T-helper 2 cell treated with Interferon-gamma antibody and Interleukin-4, amounts not matched to agents 5 μg/mL and 100 μg/mL, for 36 hours (primary cell): ENCODE data around the gene PRDM9.
"Not testable (repeated sequence)": the region's sequence is repeated elsewhere in the genome, so short reads cannot be mapped to it uniquely, and the experiment has no call there.

Experiments used
- DNase-seq: peaks from one replicate; pipeline ENCODE4 v3.0.0; 2021; ENCODE audit warnings: low spot score
- H3K27ac Mint-ChIP-seq: one replicate; pipeline ENCODE4 v1.8.0; 2021; ENCODE audit warnings: mild to moderate bottlenecking, mixed read lengths
- H3K27me3 Mint-ChIP-seq: one replicate; pipeline ENCODE4 v1.8.0; 2021; ENCODE audit warnings: low read depth, mixed read lengths
- H3K36me3 Mint-ChIP-seq: one replicate; pipeline ENCODE4 v1.8.0; 2021; ENCODE audit warnings: low read depth, mixed read lengths
- H3K4me1 Mint-ChIP-seq: one replicate; pipeline ENCODE4 v1.8.0; 2021; ENCODE audit warnings: low read depth, mixed read lengths
- H3K4me3 Mint-ChIP-seq: one replicate; pipeline ENCODE4 v1.8.0; 2022; ENCODE audit warnings: mild to moderate bottlenecking, moderate library complexity, mixed read lengths
- H3K9me3 Mint-ChIP-seq: one replicate; pipeline ENCODE4 v1.8.0; 2021; ENCODE audit warnings: mixed read lengths

PRDM9 gene

GRCh38 chr5:23496576-23496975 is 10.8 kb upstream of the PRDM9 start:
- no peaks in the 10 kb centered on the region for H3K4me1 Mint-ChIP-seq
- H3K9me3 Mint-ChIP-seq: peaks cover 41% of the 10 kb centered on the region
- H3K27ac Mint-ChIP-seq: no peak overlapping the region
- no peak for DNase-seq
- H3K27me3 Mint-ChIP-seq: no peaks in the 10 kb centered on the region
- no peak overlapping the region for H3K4me3 Mint-ChIP-seq
- no peaks in the 10 kb centered on the region for H3K36me3 Mint-ChIP-seq

DNA sequence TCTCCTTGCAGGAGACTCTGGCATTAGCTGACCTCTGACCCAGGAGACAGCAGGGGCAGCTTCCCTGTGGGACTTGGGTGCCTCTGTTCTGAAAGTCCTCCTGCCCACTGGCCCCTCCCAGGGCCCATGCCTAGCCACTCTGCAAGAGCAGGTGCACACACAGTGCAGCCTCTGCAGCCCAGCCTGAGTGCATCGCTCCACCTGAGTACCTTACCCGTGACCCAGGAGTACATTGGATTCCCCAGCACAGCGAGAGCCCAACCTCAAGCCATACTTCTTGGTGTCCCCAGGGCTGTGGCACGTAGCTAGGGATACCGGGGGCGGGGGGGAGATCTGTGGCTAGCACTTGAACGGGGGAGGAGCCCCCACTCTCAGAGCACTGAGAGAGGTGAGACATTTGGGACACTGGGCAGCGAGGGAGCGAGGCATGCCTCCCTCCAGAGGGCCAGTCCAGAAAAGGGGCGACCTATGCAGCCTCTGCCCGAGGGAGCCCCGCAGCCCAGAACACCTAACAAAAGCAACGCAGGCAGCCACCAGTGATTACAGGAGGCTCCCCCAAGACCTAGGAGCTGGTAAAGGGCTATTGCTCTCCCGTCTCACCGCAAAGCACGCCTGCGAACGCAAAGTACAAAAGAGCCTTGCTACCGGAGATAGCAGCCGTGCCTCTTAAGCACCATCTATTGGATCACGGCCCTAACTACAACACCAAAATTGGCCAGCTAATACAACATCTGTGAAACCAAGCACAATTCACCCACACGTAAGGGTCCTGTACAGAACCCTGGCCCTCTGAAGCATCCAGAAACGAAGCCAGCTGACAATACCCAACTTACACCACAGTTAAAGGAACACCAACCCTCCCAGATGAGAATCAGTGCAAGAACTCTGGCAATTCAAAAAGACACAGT is 826 bp upstream of the PRDM9 start:
- H3K4me1 Mint-ChIP-seq: no peaks in the 10 kb centered on the region
- H3K9me3 Mint-ChIP-seq: peaks cover 52% of the 10 kb centered on the region
- no peak for DNase-seq
- H3K36me3 Mint-ChIP-seq: no peaks in the 10 kb centered on the region
- no peaks in the 10 kb centered on the region for H3K27me3 Mint-ChIP-seq
- H3K27ac Mint-ChIP-seq: no peak overlapping the region
- no peak overlapping the region for H3K4me3 Mint-ChIP-seq

DNA sequence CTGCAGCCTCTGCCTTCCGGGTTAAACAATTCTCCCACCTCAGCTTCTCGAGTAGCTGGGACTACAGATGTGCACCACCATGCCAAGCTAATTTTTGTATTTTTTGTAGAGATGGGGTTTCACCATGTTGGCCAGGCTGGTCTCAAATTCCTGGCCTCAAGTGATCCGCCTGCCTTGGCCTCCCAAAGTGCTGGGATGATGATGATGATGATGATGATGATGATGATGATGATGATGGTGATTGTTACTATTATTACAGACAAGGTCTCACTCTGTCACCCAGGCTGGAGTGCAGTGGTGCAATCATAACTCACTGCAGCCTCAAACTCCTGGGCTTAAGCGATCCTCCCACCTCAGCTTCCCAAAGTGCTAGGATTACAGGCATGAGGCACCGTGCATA is 3.0 kb downstream of the PRDM9 start:
- not testable (repeated sequence) for H3K4me1 Mint-ChIP-seq, H3K36me3 Mint-ChIP-seq, H3K27ac Mint-ChIP-seq, H3K4me3 Mint-ChIP-seq, DNase-seq, H3K27me3 Mint-ChIP-seq
- H3K9me3 Mint-ChIP-seq: peaks cover 48% of the 10 kb centered on the region

- Mint-ChIP-seq H3K27ac (no peak overlapping the region), H3K27me3 (no peaks in the 10 kb centered on the region), H3K4me1 (no peaks in the 10 kb centered on the region), H3K4me3 (no peak overlapping the region), H3K36me3 (no peaks in the 10 kb centered on the region), H3K9me3 (peaks cover 40% of the 10 kb centered on the region)
- no peak for DNase-seq
Measured at GRCh38 chr5:23522553-23522952, 15.1 kb downstream of the PRDM9 start.

DNA sequence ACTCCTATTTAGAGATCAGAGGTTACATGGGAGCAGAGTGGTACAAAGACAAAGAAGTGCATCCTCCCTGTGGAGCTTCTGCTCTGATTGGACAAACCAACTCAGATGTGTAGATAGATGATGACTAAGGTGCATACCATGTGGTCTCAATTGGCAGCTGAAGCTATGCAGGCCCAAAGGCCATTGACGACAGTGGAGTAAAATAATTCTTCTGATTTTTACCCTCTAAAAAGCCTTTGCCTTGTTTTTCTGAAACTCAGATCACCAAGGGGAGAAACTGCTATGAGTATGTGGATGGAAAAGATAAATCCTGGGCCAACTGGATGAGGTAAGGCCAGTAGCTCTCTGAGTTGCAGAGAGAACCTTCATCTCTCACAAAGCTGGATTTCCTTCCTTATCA is 15.6 kb downstream of the PRDM9 start:
- Mint-ChIP-seq H3K4me3 (no peak overlapping the region), H3K9me3 (peaks cover 44% of the 10 kb centered on the region), H3K27me3 (no peaks in the 10 kb centered on the region), H3K36me3 (no peaks in the 10 kb centered on the region), H3K4me1 (no peaks in the 10 kb centered on the region), H3K27ac (no peak overlapping the region)
- no peak for DNase-seq

DNA sequence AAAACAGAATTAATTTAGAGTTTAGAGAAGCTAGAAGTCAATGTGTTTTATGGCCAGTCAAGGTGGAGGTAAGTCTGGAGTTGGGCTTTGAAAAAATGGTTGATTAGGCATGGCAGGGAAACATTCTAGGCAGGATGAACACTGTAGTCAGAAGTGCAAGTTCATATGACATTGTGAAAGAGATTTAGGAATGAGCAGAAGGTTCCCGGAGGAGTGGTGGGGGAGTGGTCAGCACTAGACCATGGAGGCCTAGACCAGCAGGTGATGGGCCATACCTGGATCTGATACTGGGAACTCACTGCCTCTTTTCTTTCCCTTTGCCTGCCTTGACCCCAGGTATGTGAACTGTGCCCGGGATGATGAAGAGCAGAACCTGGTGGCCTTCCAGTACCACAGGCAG is 16.6 kb downstream of the PRDM9 start:
- no peaks in the 10 kb centered on the region for H3K27me3 Mint-ChIP-seq
- H3K4me3 Mint-ChIP-seq: no peak overlapping the region
- no peaks in the 10 kb centered on the region for H3K4me1 Mint-ChIP-seq
- no peak overlapping the region for H3K27ac Mint-ChIP-seq
- peaks cover 49% of the 10 kb centered on the region for H3K9me3 Mint-ChIP-seq
- no peaks in the 10 kb centered on the region for H3K36me3 Mint-ChIP-seq
- no peak for DNase-seq

DNA sequence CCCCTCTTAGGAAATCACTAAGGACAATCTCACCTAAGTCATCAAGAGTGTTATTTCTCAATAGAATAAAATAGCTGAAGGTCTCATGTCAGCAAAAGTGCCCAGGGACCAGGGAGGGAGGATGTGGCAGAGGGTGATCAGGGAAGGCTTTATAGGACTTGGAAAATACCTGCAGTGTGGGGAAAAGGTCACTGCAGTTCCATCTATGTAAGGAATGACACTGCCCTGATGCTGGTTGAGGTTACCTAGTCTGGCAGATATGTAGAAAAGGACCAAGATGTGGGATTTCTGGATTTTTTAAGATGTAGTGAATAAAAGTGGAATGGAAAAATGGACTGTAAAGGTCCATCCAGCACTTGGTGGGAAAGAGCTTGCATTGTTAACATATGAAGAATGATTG is 18.3 kb downstream of the PRDM9 start:
- Mint-ChIP-seq H3K4me1 (no peaks in the 10 kb centered on the region), H3K9me3 (peaks cover 55% of the 10 kb centered on the region), H3K36me3 (no peaks in the 10 kb centered on the region), H3K27me3 (no peaks in the 10 kb centered on the region), H3K4me3 (no peak overlapping the region), H3K27ac (no peak overlapping the region)
- DNase-seq: no peak

DNA sequence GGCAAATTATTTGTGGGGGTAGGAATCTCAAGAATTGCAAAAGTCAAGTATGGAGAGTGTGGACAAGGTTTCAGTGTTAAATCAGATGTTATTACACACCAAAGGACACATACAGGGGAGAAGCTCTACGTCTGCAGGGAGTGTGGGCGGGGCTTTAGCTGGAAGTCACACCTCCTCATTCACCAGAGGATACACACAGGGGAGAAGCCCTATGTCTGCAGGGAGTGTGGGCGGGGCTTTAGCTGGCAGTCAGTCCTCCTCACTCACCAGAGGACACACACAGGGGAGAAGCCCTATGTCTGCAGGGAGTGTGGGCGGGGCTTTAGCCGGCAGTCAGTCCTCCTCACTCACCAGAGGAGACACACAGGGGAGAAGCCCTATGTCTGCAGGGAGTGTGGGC is 19.2 kb downstream of the PRDM9 start:
- H3K9me3 Mint-ChIP-seq: peaks cover 60% of the 10 kb centered on the region
- H3K4me1 Mint-ChIP-seq, H3K27ac Mint-ChIP-seq, DNase-seq, H3K36me3 Mint-ChIP-seq, H3K4me3 Mint-ChIP-seq, H3K27me3 Mint-ChIP-seq: not testable (repeated sequence)

- not testable (repeated sequence) for H3K27me3 Mint-ChIP-seq, H3K4me3 Mint-ChIP-seq, H3K4me1 Mint-ChIP-seq, H3K27ac Mint-ChIP-seq, DNase-seq, H3K36me3 Mint-ChIP-seq
- H3K9me3 Mint-ChIP-seq: peaks cover 54% of the 10 kb centered on the region
Measured at GRCh38 chr5:23527216-23527920, 20.0 kb downstream of the PRDM9 start.

- no peaks in the 10 kb centered on the region for H3K4me1 Mint-ChIP-seq
- no peak overlapping the region for H3K4me3 Mint-ChIP-seq
- no peaks in the 10 kb centered on the region for H3K27me3 Mint-ChIP-seq
Measured at GRCh38 chr5:23528677-23529076, 21.3 kb downstream of the PRDM9 start.

GRCh38 chr5:23530571-23530970 is 23.2 kb downstream of the PRDM9 start:
- DNase-seq: no peak
- H3K4me3 Mint-ChIP-seq: no peak overlapping the region
- H3K27ac Mint-ChIP-seq: no peak overlapping the region
- H3K36me3 Mint-ChIP-seq: no peaks in the 10 kb centered on the region
- peaks cover 50% of the 10 kb centered on the region for H3K9me3 Mint-ChIP-seq
- no peaks in the 10 kb centered on the region for H3K4me1 Mint-ChIP-seq
- H3K27me3 Mint-ChIP-seq: no peaks in the 10 kb centered on the region

More at GRCh38 chr5:23528677-23529076, 21.3 kb downstream of the PRDM9 start:
- no peak overlapping the region for H3K27ac Mint-ChIP-seq
- DNase-seq: no peak
- H3K9me3 Mint-ChIP-seq: peaks cover 58% of the 10 kb centered on the region
- H3K36me3 Mint-ChIP-seq: no peaks in the 10 kb centered on the region

DNA sequence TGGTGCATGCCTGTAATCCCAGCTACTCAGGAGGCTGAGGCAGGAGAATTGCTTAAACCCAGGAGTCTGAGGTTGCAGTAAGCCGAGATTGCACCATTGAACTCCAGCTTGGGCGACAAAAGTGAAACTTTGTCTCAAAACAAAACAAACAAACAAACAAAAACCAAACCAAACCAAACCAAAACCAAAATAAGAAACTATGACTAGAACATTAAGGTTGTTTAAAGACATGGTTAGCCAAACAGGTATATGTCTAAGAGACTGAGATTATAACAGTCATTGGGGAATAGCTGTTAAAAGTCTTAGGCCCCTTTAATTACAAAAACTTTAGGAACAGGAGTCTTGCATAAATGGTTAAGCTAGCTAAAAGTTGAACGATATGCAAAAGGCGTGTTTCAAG is 63.6 kb downstream of the PRDM9 start:
- no peak for DNase-seq
- Mint-ChIP-seq H3K27ac (no peak overlapping the region), H3K27me3 (no peaks in the 10 kb centered on the region), H3K9me3 (peaks cover 23% of the 10 kb centered on the region), H3K4me1 (no peaks in the 10 kb centered on the region), H3K4me3 (no peak overlapping the region), H3K36me3 (no peaks in the 10 kb centered on the region)
